ENCODE measurements around the gene ASTN2. TPM values are rescaled to one million over a fixed set of nuclear protein-coding genes. Genes with fewer than 3 reads are reported as not detected.

The ASTN2 gene
- total and polyA plus RNA-seq, 2 experiments from 2014 or later = 7.0 to 24.6 TPM

GRCh38 chr9:116812231-116813030 lies 602.4 kb downstream of the ASTN2 start:
- no peak overlapping the region for H3K4me3 ChIP-seq
- no peaks in the 10 kb centered on the region for H3K79me2 ChIP-seq (replicated peaks; ENCODE audit: insufficient read depth)
- Mint-ChIP-seq H3K27me3 (ENCODE audit: insufficient read depth, low read depth, poor library complexity) (no peaks in the 10 kb centered on the region), H3K27ac (no peak overlapping the region), H3K4me1 (peaks cover 6% of the 10 kb centered on the region; the same call in 2 of the 3 replicates), H3K9me3 (no peaks in the 10 kb centered on the region), H3K4me3 (no peak overlapping the region), H3K36me3 (ENCODE audit: low read depth) (no peaks in the 10 kb centered on the region)
- H3K36me3 ChIP-seq (ENCODE audit: insufficient read depth) = no peaks in the 10 kb centered on the region
- DNase-seq (ENCODE audit: low spot score) (no peak), ATAC-seq (no peak)
- H3F3A ChIP-seq (replicated peaks; ENCODE audit: low read depth) = no peaks in the 10 kb centered on the region
- no peak overlapping the region for H2AFZ ChIP-seq
- H3K9me2 ChIP-seq (ENCODE audit: insufficient read depth) = no peaks in the 10 kb centered on the region
- no peak overlapping the region for H3K27ac ChIP-seq (ENCODE audit: low read depth)
- H4K20me1 ChIP-seq (replicated peaks; ENCODE audit: insufficient read depth) = no peaks in the 10 kb centered on the region
- TF ChIP-seq ZNF331 (CRISPR knock-in tag; IDR thresholded peaks at IDR 0.05; ENCODE audit: low read depth) = no peak
- no peak for TF ChIP-seq EZH2phosphoT487 (IDR thresholded peaks at IDR 0.05; ENCODE audit: unreplicated experiment)
- no peak for TF ChIP-seq JUNB (IDR thresholded peaks at IDR 0.05; ENCODE audit: unreplicated experiment)
- no peak for TF ChIP-seq ZNF114 (CRISPR knock-in tag; IDR thresholded peaks at IDR 0.05)
- TF ChIP-seq, protein P1, sequence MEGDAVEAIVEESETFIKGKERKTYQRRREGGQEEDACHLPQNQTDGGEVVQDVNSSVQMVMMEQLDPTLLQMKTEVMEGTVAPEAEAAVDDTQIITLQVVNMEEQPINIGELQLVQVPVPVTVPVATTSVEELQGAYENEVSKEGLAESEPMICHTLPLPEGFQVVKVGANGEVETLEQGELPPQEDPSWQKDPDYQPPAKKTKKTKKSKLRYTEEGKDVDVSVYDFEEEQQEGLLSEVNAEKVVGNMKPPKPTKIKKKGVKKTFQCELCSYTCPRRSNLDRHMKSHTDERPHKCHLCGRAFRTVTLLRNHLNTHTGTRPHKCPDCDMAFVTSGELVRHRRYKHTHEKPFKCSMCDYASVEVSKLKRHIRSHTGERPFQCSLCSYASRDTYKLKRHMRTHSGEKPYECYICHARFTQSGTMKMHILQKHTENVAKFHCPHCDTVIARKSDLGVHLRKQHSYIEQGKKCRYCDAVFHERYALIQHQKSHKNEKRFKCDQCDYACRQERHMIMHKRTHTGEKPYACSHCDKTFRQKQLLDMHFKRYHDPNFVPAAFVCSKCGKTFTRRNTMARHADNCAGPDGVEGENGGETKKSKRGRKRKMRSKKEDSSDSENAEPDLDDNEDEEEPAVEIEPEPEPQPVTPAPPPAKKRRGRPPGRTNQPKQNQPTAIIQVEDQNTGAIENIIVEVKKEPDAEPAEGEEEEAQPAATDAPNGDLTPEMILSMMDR (conservative IDR thresholded peaks at IDR 0.05; ENCODE audit: low read depth in 2 of 2) = no peak
- no peak for TF ChIP-seq CREB1 (CRISPR knock-in tag; IDR thresholded peaks at IDR 0.05; ENCODE audit: low read depth)
- TF ChIP-seq NANOG (IDR thresholded peaks at IDR 0.05; ENCODE audit: borderline replicate concordance) = no peak
- H3K4me1 ChIP-seq (ENCODE audit: insufficient read depth) = 0 out of 2 replicates have a peak, but pooled peaks cover 5% of the 10 kb centered on the region
- no peak overlapping the region for H3K4me2 ChIP-seq
- no peaks in the 10 kb centered on the region for H3K27me3 ChIP-seq (ENCODE audit: insufficient read depth)

GRCh38 chr9:116809656-116810055 lies 605.2 kb downstream of the ASTN2 start:
- Histone ChIP-seq H3K9me2 (ENCODE audit: insufficient read depth) (no peaks in the 10 kb centered on the region), H3K4me2 (no peak overlapping the region), H3K27me3 (ENCODE audit: insufficient read depth) (no peaks in the 10 kb centered on the region), H3F3A (replicated peaks; ENCODE audit: low read depth) (no peaks in the 10 kb centered on the region), H3K4me3 (no peak overlapping the region), H3K4me1 (ENCODE audit: insufficient read depth) (no peaks in the 10 kb centered on the region), H2AFZ (no peak overlapping the region), H3K79me2 (replicated peaks; ENCODE audit: insufficient read depth) (no peaks in the 10 kb centered on the region), H3K36me3 (ENCODE audit: insufficient read depth) (no peaks in the 10 kb centered on the region), H4K20me1 (replicated peaks; ENCODE audit: insufficient read depth) (no peaks in the 10 kb centered on the region), H3K27ac (ENCODE audit: low read depth) (no peak overlapping the region)
- Mint-ChIP-seq H3K4me1 (peaks cover 5% of the 10 kb centered on the region; the same call in 2 of the 3 replicates), H3K27ac (no peak overlapping the region), H3K27me3 (ENCODE audit: insufficient read depth, low read depth, poor library complexity) (no peaks in the 10 kb centered on the region), H3K9me3 (no peaks in the 10 kb centered on the region), H3K36me3 (ENCODE audit: low read depth) (no peaks in the 10 kb centered on the region), H3K4me3 (no peak overlapping the region)
- DNase-seq (ENCODE audit: low spot score) (no peak), ATAC-seq (no peak)
- TF ChIP-seq EZH2phosphoT487 (IDR thresholded peaks at IDR 0.05; ENCODE audit: unreplicated experiment) (no peak), ZNF331 (CRISPR knock-in tag; IDR thresholded peaks at IDR 0.05; ENCODE audit: low read depth) (no peak), POLR2AphosphoS5 (IDR thresholded peaks at IDR 0.05; ENCODE audit: low read depth) (no peak), ZNF462 (CRISPR knock-in tag; IDR thresholded peaks at IDR 0.05) (no peak), NANOG (IDR thresholded peaks at IDR 0.05; ENCODE audit: borderline replicate concordance) (no peak), JUNB (IDR thresholded peaks at IDR 0.05; ENCODE audit: unreplicated experiment) (no peak), EZH2 (IDR thresholded peaks at IDR 0.05; ENCODE audit: low read depth, unreplicated experiment) (no peak), ZNF114 (CRISPR knock-in tag; IDR thresholded peaks at IDR 0.05) (no peak), CREB1 (CRISPR knock-in tag; IDR thresholded peaks at IDR 0.05; ENCODE audit: low read depth) (no peak)
- TF ChIP-seq, protein P2, sequence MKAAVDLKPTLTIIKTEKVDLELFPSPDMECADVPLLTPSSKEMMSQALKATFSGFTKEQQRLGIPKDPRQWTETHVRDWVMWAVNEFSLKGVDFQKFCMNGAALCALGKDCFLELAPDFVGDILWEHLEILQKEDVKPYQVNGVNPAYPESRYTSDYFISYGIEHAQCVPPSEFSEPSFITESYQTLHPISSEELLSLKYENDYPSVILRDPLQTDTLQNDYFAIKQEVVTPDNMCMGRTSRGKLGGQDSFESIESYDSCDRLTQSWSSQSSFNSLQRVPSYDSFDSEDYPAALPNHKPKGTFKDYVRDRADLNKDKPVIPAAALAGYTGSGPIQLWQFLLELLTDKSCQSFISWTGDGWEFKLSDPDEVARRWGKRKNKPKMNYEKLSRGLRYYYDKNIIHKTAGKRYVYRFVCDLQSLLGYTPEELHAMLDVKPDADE (IDR thresholded peaks at IDR 0.05) = no peak

Measured in GM23338 (cell line).